ENCODE results near the gene LARP4B.

The LARP4B gene

DNA sequence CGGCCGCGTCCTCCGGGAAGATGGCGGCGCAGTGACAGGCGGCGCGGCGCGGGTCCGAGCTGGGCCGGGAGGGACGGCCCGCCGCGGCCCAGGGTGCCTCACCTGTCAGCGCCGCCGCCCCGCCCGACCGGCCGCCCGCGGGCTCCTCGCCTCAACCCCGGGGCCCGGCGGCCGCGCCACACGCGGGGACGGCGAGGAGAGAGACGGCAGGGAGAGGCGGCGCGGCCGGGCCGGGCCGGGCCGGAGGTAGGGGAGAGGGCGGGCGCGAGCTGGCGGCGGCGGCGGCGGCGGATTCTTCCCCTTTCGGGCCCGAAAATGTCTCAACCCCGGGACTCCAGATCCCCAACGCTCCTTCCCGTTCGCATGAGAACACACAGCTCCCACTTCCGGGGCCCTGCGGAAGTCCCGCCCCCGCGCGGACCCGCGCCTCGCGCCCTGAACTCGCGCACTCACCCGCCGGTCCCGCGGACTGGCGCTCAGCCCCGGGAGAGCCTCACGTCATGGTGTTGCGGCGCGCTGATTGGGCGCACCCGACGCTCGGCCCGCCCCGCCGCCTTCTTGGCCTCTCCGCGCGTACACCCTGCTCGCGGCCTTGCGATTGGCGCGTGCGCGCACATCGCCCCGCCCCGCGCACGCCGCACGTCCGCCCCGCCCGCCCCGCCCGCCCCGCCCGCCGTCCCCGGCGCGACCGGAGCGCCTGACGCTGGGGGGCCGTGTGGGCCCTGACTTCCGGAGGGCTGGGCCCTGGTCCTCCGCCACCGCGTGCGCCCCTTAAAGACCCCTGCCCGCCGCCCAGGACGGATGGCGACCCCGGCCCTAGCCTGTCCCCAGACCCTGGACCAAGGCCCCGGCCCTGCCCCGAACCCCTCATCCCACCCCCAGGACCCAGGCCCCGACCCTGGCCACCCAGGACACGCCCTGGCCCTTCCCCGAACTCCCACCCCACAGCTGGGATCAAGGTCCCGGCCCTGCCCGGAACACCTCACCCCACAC is at the start of gene LARP4B:
Gene LARP4B, minus strand, starts transcription at position 380 of the 993 bp plus-strand sequence. CDS start 45,984 bp downstream, outside the sequence.
- peak; percentile 98 for DNase-seq

DNA sequence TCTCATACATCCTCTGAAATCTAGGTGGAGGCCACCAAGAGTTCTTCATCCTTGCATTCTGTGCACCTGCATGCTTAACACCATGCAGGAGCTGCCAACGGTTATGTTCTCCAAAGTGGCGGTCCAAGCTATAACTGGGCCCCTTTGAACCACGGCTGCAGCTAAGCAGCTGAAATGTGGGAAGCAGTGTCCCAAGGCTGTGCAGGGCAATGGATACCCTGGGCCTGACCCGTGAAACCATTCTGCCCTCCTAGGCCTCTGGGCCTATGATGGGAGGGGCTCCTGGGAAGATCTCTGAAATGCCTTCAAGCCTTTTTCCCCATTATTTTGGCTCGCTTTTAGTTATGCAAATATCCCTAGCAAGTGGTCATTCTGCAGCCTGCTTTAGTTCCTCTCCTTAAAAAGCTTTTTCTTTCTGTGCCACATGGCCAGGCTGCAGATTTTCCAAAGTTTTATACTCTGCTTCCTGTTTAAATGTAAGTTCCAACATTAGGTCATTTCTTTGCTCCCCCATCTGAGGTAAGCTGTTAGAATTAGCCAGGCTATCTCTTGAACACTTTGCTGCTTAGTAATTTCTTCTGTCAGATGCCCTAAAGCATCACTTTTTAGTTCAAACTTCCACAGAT is 49.1 kb upstream of the LARP4B start:
- no peak for DNase-seq

DNA sequence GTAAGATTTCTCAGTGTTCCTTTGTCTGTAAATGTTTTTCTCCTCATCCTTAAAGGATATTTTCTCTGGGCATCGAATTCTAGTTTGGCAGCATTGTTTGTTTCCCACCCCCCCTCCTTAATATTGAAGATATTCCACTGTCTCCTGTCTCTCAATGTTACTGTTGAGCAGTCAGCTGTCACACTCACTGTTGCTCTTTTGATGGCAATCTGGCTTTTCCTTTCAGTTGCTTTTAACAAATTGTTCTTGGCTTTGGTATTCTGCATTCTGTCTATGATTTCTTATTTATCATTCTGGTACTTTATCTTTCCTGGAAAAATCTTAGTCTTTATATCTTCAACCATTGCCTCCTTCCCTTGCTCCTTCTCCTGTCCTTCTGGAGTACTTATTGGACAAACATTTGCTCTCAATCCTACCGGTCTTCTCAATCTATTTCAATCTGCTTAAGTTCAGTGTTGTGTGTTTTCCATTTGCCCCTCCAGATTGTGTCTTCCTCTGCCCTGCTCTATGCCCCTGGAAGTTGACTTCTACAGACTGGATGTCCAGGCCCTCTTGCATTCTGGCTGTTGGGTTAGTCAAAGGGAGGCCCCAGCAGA is 47.4 kb upstream of the LARP4B start:
- DNase-seq: no peak

DNA sequence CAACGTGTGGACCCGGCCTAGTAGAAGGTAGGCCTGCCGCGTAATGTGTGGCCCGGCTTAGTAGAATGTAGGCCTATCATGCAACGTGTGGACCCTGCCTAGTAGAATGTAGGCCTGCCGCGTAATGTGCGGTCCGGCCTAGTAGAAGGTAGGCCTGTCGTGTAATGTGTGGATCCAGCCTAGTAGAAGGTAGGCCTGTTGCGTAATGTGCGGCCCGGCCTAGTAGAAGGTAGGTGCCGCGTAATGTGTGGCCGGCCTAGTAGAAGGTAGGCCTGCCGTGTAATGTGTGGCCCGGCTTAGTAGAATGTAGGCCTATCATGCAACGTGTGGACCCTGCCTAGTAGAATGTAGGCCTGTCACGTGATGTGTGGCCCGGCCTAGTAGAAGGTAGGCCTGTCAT is 44.8 kb upstream of the LARP4B start:
- no peak for DNase-seq

DNA sequence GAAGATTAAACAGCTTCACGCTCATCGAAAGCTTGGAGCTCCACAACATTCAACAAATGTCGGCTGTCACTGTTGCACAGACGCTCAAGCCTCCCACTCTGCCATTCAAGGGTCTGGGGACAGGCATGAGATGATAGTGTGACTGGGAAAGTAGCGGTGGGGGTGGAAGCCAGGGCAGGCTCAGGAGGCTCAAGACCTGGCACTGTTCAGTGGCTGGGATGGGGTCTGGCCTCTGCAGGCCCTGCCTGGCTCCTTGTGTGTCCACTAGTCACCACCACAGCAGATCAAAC is 43.2 kb upstream of the LARP4B start:
- no peak for DNase-seq

DNA sequence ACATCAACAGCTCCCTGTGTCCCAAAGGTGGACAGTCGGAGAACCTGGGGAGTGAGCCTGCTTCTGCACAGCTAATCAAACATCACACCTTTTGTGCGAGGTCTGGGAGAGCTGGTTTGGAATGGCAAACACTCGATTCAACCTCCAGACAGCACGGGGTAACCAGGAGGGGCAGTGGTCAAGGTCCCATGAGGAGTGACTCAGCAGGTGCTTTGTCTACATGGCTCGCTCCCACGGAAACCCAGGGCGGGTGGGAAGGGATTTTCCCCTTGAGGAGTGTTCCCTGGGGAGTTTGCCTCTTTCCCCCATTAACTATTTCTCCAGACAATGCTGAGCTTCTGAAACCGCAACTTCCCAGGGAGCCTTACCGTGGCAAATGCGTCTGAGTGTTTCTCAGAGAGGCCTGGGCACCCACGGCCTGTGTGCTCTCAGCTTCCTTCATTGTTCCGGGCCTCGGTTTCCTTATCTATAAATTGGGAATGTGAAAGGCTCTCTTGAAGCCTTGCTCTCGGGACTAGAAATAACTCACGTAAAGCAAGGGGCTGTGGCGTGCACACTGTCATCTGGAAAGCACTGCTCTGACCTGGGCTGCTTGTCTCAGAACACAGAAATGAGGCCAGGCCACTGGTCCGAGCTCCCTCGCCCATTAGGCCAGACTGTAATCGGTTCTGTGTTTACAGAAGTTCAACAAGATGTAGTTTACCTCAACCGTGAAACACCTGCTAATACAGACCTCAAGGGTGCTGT is 42.7 kb upstream of the LARP4B start:
- no peak for DNase-seq

DNA sequence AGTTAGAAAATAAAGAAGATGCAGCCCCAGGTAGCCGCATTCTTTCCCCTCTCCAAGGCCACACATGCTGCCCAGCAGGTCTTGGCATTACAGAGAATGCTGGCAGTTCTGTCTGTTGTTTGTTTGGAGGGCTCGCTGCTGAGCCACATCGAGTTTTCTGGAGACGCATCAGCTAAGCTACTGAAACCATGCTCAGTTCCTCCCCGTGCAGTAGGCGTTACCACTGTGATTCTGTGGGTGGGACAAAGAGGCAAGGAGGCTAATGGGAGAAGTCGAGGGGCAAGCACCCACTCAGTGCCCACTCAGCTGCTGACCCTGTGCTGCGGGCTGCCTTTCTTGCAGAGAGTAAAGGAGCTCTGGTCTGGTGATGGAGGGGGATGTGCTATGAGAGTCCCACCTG is 41.3 kb upstream of the LARP4B start:
- no peak for DNase-seq

DNA sequence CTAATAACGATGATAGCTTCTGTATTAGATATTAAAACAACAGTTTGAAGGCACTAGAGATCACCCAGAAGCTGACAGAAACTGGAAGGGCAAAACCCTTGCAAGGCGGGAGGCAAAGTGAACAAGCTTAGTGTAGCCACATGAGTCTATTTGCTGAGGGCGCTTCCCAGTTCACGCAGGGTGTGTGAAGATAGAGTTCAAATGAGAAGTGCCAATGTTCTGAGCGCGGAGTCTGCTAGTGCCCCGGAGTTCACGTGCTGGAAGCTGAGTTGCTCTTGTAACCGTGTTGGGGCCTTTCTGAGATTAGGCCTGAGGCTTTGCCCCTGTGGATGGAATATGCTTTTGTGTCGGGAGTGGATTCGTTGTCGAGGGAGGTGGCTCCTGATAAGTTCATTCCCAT is 40.1 kb upstream of the LARP4B start:
- DNase-seq: no peak

DNA sequence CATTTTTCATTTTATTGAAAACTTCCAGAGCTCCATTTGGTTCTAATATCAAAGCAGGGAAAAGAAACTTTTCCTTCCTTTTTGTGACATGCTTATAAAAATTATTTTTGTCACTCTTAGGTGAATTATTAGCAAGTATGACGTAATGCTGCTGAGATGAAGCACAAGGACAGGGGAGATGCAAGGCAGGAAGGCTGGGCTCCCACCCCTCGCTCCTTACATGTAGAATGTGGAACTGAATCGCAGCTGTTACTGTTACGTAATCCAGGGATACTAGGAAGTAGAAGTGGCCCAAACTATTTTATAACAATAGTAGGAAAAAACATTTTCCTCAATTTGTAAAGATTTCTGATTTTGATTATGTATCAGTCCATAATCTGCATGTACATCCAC is 39.6 kb upstream of the LARP4B start:
- DNase-seq: peak; percentile 34

DNA sequence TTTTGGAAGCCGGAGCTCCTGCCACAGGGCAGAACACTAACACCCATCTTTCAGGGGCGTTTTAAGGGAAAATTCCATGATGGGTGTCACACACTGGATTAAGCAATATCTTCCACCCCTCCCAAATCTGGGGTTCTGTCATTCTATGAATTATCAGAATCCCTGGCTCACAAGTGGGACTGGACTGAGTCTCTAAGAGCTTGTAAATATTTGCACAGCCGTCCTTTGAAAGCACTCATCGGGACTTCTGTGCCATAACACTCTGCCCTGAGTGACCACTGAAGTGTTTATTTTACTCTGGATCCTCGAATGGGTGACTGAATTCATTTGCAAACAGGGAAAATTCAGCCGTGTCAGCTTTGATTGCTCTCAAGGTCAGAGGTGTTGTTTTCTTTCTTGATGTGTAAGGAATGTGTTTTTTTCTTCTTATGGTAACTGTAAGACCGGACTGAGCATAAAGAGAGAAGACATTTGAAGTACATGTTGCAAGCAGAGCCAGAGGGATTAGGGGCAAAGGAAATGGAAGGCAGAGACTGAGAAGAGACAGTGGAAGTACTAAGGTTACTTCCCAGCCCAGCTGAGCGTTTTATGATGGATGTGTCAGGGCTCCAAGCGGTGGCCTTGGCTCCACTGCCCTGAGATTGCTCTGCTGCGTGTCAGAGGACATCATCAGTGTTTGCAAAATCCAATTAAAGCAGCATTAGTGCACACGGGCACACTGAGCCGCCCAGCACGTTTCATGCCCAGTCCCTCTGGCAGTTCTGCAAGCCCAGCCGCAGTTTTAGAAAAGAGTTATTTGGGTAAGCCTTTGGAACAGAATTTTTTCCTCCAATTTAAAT is 39.0 kb upstream of the LARP4B start:
- no peak for DNase-seq

DNA sequence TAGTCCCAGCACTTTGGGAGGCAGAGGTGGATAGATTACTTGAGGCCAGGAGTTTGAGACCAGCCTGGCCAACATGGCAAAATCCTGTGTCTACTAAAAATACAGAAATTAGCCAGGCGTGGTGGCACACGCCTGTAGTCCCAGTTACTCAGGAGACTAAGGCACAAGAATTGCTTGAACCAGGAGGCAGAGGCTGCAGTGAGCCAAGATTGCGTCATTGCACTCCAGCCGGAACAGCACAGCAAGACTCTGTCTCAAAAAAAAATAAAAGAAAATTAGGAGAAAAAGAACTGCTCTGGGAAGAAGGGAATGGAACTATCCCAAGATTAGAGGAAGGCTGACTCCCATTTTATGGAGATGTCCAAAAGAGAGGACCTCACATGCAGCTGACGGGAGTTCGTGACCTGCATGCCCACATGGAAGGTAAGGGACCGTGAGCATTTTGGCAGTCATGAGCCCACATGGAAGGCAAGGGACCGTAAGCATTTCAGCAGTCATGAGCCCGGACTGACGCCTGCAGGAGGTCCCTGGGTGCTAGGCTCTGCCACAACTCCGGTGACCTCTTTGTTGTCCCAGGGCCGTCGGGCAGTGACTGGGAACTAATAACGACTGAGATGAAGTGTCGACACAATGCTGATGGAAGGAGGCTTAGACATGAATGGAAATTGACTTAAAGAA is 38.1 kb upstream of the LARP4B start:
- DNase-seq: no peak

DNA sequence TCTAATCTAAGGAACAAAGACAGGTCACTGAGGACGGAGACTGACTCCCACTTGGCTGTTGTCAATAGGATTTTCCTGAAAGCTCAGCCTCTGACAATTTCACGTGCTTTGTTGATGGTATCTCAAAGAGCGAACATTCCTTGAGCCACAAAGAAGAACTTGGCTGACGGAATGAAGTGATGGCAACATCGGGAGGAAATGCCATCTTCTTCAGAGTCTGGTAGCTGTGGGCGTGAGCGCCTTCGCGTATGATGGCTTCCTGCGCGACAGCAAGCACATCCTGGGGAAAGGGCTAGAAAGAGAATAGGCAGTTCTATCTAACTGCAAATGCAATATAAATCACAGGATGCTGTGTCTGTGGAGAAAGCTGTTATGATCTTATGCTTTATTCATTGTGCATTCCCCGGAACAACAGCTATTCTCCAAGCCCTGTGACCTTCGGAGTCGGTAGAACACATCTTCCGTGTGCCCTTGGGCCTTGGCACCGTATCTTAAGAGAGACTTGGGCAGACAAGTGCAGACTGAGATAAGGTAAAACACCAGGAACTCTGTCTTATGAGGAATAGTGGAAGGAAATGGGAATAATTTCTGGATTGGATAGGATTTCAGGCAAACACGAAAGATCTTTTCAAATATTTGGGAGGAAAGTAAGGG is 37.2 kb upstream of the LARP4B start:
- no peak for DNase-seq

DNA sequence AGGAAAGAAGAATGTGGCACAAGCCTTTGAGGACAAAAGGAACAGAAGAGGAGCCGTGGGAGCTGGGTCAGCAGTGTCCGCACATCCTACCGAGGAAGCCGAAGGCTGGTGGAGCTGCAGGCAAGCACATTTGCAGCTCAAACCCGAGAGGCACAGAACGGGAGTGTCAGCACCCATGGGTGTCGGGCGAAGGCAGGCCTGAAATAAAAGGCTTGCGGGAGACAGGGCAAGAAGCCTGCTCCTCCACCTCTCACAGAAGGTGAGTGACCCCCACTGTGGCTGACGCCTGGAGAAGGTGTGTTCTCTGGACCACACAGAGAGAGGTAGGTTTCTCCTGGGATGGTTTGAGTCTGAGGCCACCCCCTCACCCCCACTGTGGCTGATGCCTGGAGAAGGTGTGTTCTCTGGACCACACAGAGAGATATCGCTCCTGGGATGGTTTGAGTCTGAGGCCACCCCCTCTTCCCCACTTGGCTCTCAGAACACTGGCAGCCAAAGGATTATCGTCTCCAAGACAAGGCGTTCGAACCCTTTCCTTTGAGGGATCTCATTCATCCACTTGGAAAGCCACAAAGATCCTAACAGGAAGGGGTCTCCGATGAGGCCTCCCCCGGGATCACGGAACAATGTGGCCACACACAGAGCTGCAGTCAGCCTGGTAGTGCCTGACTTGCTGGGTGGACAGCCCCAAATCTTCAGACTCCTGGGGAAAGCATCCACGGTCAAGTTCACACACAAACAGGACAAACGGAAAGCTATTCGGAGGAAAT is 35.1 kb upstream of the LARP4B start:
- DNase-seq: no peak

DNA sequence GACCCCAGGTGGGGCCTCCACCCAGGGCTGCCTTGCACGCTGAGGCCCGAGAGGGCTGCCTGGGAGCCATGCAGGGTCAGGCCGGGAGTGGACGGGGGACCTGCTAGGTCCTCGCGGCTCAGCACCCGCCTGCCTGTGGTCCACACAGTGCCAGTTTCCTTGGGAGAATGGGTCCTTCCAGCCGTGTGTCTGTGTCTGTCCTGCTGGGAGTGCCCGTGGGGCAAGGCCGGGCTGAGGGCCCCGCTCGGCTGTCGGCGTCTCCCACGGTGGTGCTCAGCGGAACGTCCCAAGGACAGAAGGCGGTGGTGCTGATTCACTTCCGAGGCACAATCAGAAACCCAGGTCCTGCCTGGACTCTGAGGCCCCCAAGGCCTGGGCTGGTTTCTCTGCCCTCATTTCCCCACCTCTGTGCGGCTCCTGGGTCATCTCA is 33.5 kb upstream of the LARP4B start:
- DNase-seq: no peak

DNA sequence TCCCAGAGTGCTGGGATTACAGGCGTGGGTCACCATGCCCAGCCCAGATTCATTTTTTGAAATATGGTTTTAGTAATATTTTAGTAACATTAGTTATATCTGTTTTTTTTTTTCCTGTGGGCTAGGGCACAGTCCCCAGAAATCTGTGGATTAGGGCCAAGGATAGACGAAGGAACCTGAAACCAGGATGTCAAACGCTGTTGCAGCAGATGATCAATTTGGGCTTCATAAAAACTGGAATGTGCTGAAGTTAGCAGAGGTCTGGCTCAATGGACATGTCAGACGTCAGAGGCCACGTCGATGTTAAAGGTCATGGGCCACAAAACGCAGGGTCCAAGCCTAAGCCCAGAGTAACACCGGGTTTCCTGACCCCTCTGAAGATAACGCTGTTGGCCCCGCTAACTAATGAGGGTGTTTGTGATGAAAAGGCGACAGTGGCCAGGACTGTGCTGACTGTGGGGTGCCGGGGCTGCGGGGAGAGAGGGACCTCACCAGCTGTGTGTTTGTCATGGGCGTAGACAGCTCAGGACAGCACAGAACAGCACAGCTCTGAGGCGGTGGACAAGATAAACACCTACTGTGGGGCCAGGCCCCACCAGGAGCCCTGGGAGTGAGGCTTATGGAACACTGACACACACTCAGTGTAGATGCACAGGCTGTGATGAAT is 32.9 kb upstream of the LARP4B start:
- peak; percentile 18 for DNase-seq

DNA sequence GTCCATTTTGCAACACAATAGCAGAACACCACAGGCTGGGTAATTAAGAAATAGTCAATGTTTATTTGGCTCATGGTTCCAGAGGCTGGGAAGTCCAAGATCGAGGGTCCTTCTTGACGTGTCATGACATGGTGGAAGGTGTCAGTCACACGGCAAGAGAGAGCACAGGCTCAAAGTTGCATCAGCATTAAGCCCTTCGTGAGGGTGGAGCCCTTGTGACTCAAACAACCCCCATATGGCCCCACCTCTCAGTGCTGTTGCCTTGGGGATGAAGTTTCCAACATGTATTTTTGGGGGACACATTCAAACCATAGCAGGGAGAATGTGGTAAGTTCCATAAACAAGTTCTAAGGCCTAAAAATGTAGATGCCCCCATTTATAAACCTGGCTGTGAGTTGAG is 32.1 kb upstream of the LARP4B start:
- no peak for DNase-seq

DNA sequence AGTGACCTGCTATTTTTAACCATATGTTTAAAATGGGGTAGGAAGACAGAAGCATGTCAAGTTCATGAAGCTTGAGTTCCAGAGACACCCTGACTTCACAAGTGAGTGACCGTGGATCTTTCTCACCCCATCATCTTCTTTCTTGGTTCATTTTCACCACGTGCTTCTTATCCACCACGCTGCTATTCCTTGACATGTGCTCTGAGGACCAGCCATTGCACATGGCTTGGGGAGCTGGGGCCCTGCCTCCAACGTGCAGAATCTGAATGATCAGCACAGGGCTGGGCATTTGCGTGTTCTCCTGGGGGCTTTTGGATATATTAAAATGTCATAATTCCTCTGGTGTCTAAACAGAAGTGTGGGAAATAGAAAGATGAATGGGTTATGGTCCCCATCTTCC is 31.7 kb upstream of the LARP4B start:
- no peak for DNase-seq

DNA sequence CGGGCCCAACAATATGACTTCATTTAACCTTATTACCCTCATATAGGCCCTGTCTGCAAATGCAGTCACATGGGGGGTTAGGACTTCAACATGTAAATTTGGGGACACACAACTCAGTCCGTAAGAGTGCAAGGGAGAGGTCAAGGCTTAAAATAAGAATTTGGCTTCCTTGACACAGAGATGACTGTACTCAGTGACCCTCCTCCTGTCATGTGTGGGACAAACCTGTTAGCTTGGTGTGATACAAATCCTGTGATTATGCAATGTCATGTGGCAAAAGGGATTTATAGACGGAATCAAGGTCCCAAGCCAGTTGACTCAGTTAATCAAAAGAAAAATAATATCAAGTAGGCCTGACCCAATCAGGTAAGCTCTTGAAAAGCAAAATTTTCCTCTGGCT is 30.8 kb upstream of the LARP4B start:
- no peak for DNase-seq

DNA sequence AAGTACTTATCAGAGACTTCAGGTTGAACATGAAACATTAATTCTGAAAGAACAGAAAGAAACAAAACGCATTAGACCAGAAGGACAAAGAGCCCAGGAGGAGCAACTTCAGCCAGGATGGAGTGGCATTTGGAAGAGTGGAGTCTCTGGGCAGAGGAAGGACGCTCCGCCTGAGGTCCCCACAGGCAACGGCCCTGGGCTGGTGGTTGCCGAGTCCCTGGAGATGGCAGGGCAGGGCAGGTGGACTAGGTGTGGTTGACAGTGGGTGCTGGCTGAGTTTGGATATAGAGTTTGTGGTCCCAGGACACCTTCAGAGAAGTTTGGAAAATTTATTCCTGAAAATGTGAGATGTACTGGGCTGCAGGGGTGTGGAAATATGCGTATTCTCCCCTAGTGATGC is 27.4 kb upstream of the LARP4B start:
- DNase-seq: no peak

DNA sequence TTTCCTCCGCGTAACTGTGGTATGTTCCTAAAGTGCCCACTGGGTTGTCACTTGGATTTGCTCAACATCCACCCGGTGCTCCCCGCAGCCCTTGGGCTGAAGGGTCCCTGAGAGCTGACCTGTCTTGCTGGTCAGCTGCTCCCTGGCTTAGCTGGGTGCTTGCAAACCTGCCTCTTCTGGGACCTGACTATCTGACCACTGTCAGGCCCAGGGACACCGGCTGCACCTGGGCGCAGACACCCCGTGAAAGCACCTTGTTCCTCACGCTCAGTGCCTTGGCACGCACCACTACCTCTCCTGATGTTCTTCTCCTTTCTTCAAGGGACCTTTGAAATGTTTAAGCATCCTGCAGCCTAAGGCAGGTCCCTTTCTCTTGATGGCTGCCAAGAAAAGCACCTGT is 26.6 kb upstream of the LARP4B start:
- no peak for DNase-seq

Measured in fibroblast of skin of right quadriceps (primary cell).